HG03025 (cell line): Measurements from ENCODE around the gene ZCWPW2.
A peak's percentile ranks its signal among the peaks of the same experiment; 100 is the strongest.

Experiments
- ATAC-seq: cut with Tn5 transposase; IDR thresholded peaks from one replicate; pipeline ENCODE4 v1.9.1; 2021; ENCODE audit warnings: mild to moderate bottlenecking, moderate library complexity; ENCODE audit not compliant: unreplicated experiment, low FRiP score

The ZCWPW2 gene

GRCh38 chr3:28349469-28350000 is 1.0 kb downstream of the ZCWPW2 start:
- peak; percentile 1 for ATAC-seq

DNA sequence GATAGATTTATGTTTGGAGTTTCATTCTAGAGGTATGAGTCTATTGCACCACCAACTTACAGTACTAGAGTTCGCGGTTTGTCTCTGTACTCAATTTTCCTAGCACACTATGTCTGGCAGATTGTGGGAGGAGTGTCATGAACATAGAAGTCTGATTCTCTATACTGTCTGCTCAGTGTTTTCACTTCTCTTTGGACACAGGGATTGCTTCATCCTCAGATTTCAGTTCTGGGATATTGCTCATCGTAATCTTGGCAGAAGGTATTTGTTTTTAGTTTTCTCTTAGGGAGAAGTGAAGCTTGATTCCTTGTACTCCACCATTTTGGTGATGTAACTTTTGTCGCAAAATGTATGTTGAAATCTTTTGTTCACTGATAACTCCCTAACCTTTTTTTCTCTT is 27.9 kb downstream of the ZCWPW2 start:
- no peak for ATAC-seq

GRCh38 chr3:28386049-28386448 is 37.5 kb downstream of the ZCWPW2 start:
- no peak for ATAC-seq

- ATAC-seq: no peak
These were observed 40.5 kb downstream of the ZCWPW2 start for GRCh38 chr3:28388978-28389377.

GRCh38 chr3:28399206-28399605 is 50.7 kb downstream of the ZCWPW2 start:
- no peak for ATAC-seq

DNA sequence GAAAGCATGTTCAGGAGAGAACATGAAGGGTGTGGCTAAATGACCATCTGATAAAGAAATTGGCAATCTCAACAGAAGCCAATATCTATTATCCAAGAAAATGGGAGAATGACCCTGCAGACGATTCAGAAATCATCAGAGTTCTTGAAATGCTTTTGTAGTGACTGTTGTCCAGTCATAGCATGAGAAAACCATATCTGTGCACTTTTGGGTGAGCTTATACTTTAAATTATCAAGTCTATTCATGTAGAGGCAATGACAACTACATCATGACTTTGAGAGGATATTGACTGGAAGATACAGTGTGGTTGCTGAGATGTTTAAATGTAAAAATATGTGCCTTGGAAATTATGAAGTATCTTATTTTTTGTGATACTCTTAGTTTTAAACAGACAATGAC is 57.7 kb downstream of the ZCWPW2 start:
- no peak for ATAC-seq

DNA sequence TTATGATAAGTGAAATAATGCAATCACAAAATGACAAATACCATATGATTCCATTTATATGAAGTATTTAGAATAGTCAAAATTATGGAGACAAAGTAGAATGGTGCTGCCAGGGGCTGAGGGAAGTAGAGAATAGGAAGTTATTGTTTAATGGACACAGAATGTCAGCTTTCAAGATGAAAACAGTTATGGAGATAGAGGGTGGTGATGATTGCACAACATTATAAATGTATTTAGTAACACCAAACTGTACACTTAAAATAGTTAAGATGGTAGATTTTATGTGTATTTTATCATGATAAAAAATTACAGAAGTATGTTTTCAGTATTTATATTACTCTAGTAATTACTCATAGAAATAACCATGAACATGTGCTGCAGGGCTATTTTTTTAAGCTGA is 100.9 kb downstream of the ZCWPW2 start:
- ATAC-seq: no peak

GRCh38 chr3:28462866-28463265 is 114.3 kb downstream of the ZCWPW2 start:
- ATAC-seq: no peak

DNA sequence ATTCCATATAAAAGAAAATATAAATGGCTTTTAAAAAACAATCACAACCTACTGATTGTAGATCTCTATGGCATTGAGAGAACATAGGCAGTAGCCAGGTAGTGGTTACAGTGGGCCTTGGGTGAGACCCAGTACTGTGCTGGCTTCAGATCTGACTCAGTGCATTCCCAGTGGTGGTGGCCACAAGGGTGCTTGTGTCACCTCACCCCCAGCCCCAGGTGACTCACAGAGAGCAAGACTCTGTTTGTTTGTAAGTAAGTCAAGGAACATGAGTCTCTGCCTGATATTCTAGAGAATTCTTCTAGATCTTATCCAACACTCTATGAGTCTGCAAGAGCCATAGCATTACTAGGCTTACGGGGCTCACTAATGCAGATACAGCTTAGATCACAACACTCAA is 118.9 kb downstream of the ZCWPW2 start:
- no peak for ATAC-seq

- peak; percentile 73 for ATAC-seq
These were observed 127.7 kb downstream of the ZCWPW2 start for GRCh38 chr3:28476194-28476593.

DNA sequence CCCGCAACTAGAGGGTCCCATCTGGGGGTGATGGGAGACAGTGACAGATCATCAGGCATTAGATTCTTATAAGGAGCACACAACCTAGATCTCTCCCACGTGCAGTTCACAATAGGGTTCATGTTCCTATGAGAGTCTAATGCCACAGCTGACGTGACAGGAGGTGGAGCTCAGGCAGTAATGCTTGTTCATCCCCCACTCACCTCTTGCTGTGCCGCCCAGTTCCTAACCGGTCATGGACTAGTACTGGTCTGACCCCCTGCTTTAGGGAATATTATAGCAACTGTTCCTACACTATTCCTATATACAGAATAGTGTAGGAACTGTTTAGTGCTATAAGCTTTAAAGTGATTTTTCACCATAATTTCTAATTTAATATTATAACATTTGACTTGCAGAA is 128.2 kb downstream of the ZCWPW2 start:
- ATAC-seq: no peak

DNA sequence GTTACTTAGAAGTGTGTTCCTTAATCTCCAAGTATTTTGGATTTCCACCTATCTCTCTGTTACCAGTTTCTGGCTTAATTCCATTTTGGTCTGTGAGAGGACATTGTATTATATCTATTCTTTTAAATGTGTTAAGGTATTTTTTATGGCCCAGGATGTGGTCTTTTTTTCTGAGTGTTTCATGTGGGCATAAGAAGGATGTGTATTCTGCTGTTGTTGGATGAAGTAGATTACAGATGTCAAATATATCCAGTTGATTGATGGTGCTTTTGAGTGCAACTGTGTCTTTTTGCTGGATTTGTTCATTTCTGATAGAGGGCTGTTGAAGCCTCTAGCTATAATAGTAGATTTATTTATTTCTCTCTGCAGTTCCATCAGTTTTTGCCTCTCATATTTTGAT is 136.6 kb downstream of the ZCWPW2 start:
- ATAC-seq: no peak

- ATAC-seq: no peak
These were observed 146.8 kb downstream of the ZCWPW2 start for GRCh38 chr3:28495301-28495700.

- ATAC-seq: no peak
These were observed 153.9 kb downstream of the ZCWPW2 start for GRCh38 chr3:28502397-28502937.

- no peak for ATAC-seq
These were observed 156.5 kb downstream of the ZCWPW2 start for GRCh38 chr3:28504976-28505375.

DNA sequence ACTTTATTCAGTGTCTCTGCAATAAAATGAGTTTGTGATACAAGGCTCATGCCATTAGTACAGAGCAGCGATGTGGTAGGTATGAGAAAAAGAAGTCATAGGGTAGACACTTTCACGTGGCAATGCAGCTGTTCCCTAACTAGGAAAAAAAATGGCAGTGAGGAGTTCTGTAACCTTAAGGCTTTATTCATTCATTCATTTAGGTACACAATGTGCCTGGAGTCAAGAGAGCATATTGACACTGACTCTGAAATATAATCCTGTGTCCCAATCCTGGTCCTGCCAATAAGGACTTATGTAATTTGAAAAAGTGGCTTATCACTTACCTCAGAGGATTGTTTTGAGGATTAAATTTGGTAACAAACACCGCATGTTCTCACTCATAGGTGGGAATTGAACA is 173.1 kb downstream of the ZCWPW2 start:
- ATAC-seq: no peak

DNA sequence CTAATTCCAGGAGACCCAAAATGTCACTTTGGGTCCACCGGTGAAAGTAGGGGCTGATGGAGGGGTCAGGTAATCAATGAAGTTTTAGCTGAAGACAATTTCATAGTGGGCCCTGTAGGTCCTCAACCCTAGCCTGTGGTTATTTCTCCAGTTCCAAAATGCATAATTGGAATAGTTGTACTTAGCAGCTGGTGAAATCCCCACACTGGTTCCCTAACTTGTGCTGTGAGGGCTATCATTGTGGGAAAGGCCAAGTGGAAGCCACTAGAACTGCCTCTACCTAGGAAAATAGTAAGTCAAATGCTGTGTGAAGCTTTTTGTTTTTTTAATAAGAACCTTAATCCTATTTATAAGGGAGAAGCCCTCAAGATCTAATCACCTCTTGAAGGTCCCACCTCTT is 193.8 kb downstream of the ZCWPW2 start:
- ATAC-seq: no peak

DNA sequence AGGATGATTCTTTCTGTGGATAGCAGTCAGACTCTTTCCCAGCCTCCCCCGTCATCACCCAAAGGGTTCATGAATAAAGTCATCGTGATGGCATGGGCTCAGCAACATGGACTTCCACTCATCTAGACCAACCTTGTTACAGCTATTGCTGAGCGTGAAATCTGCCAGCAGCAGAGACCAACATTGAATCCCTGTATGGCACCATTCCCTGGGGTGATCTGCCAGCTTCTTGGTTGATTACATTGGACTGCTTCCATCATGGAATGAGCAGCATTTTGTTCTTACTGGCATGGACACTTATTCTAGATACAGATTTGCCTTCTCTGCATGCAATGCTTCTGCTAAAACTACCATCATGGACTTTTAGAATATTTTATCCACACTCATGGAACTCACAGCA is 195.7 kb downstream of the ZCWPW2 start:
- ATAC-seq: no peak

- ATAC-seq: no peak
These were observed 196.3 kb downstream of the ZCWPW2 start for GRCh38 chr3:28544831-28545230.

- ATAC-seq: no peak
These were observed 199.2 kb downstream of the ZCWPW2 start for GRCh38 chr3:28547677-28548076.

DNA sequence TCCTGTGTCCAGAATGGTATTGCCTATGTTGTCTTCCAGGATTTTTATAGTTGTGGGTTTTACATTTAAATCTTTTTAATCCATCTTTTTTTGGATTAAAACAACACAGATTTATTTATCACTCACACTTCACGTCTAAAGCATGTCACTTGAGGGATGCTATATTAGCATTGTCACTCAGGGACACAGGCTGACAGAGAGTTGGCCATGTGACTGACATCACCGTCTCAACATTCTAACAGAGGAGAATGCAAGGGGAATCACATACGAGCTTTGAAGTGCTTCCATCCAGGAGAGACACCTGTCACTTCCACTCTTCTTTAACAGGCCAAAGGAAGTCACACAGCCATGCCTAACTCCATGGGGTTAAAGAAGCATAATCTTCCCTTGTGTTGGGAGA is 204.7 kb downstream of the ZCWPW2 start:
- ATAC-seq: no peak

- no peak for ATAC-seq
These were observed 207.7 kb downstream of the ZCWPW2 start for GRCh38 chr3:28556195-28556594.

DNA sequence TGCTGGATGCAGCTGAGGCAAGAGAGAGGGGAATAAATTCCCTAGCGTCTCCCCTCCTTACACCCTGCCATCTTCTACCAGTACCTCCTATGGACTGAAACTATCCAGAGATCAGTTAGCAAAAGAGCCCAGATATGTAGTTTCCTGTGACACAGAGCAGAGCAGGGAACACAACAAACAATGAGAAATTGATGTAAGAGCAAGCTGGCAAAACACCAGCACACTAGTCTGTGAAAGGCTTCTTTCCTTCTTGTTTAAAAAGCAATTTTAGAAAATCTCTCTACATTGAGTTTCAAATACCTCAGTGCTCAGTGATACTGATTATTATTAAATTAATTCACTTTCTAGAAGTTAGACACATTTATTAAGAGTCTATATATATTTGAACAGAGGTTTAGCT is 215.7 kb downstream of the ZCWPW2 start:
- ATAC-seq: no peak
